ENCODE data around the gene TCF4.

Gene TCF4

GRCh38 chr18:55501982-55502710, 85.8 kb downstream of the TCF4 start:
- no peak for TF ChIP-seq POLR2AphosphoS5 (IDR thresholded peaks at IDR 0.05; ENCODE audit: borderline replicate concordance, low read depth, low read length)
- TF ChIP-seq EZH2 (IDR thresholded peaks at IDR 0.05), result no peak
- no peak for TF ChIP-seq FOXP2 (optimal IDR thresholded peaks at IDR 0.05; ENCODE audit: control extremely low read depth, extremely low read length, insufficient read depth)
- Histone ChIP-seq H3K9ac (ENCODE audit: insufficient read length) (no peak overlapping the region), H3K4me3 (no peak overlapping the region; the same call in 1 of the 2 replicates), H3K36me3 (ENCODE audit: insufficient read depth, low read length) (no peaks in the 10 kb centered on the region), H3K9me3 (ENCODE audit: low read depth, low read length) (no peaks in the 10 kb centered on the region), H3K27ac (no peak overlapping the region)
- no peak for DNase-seq (ENCODE audit: low read depth, low spot score)

- H3K27ac ChIP-seq, result peak overlapping the region; percentile 17; the same call in 1 of the 2 replicates
These were observed 86.4 kb downstream of the TCF4 start for GRCh38 chr18:55501579-55501978.

GRCh38 chr18:55500316-55501086, 87.5 kb downstream of the TCF4 start:
- H3K36me3 ChIP-seq (ENCODE audit: insufficient read depth, low read length), result no peaks in the 10 kb centered on the region
- H3K4me3 ChIP-seq, result peak overlapping the region; percentile 36; the same call in 1 of the 2 replicates
- DNase-seq (ENCODE audit: low read depth, low spot score), result no peak
- H3K9ac ChIP-seq (ENCODE audit: insufficient read length), result no peak overlapping the region
- no peak for TF ChIP-seq FOXP2 (optimal IDR thresholded peaks at IDR 0.05; ENCODE audit: control extremely low read depth, extremely low read length, insufficient read depth)
- TF ChIP-seq POLR2AphosphoS5 (IDR thresholded peaks at IDR 0.05; ENCODE audit: borderline replicate concordance, low read depth, low read length), result no peak
- TF ChIP-seq EZH2 (IDR thresholded peaks at IDR 0.05), result no peak
- peak overlapping the region; percentile 36; the same call in 1 of the 2 replicates for H3K27ac ChIP-seq
- H3K9me3 ChIP-seq (ENCODE audit: low read depth, low read length), result no peaks in the 10 kb centered on the region

More at GRCh38 chr18:55501579-55501978, 86.4 kb downstream of the TCF4 start:
- TF ChIP-seq FOXP2 (optimal IDR thresholded peaks at IDR 0.05; ENCODE audit: control extremely low read depth, extremely low read length, insufficient read depth) (no peak), EZH2 (IDR thresholded peaks at IDR 0.05) (no peak), POLR2AphosphoS5 (IDR thresholded peaks at IDR 0.05; ENCODE audit: borderline replicate concordance, low read depth, low read length) (no peak)
- no peaks in the 10 kb centered on the region for H3K9me3 ChIP-seq (ENCODE audit: low read depth, low read length)
- no peak overlapping the region; the same call in 1 of the 2 replicates for H3K4me3 ChIP-seq
- no peak for DNase-seq (ENCODE audit: low read depth, low spot score)
- H3K36me3 ChIP-seq (ENCODE audit: insufficient read depth, low read length), result no peaks in the 10 kb centered on the region
- no peak overlapping the region for H3K9ac ChIP-seq (ENCODE audit: insufficient read length)

- Histone ChIP-seq H3K27ac (no peak overlapping the region), H3K36me3 (ENCODE audit: insufficient read depth, low read length) (no peaks in the 10 kb centered on the region), H3K4me3 (no peak overlapping the region), H3K9ac (ENCODE audit: insufficient read length) (no peak overlapping the region), H3K9me3 (ENCODE audit: low read depth, low read length) (no peaks in the 10 kb centered on the region)
- no peak for TF ChIP-seq POLR2AphosphoS5 (IDR thresholded peaks at IDR 0.05; ENCODE audit: borderline replicate concordance, low read depth, low read length)
- TF ChIP-seq FOXP2 (optimal IDR thresholded peaks at IDR 0.05; ENCODE audit: control extremely low read depth, extremely low read length, insufficient read depth), result no peak
- DNase-seq (ENCODE audit: low read depth, low spot score), result no peak
These were observed 88.5 kb downstream of the TCF4 start for GRCh38 chr18:55499526-55499925.

- Histone ChIP-seq H3K36me3 (ENCODE audit: insufficient read depth, low read length) (no peaks in the 10 kb centered on the region), H3K9me3 (ENCODE audit: low read depth, low read length) (no peaks in the 10 kb centered on the region), H3K27ac (no peak overlapping the region), H3K9ac (ENCODE audit: insufficient read length) (no peak overlapping the region), H3K4me3 (no peak overlapping the region)
- DNase-seq (ENCODE audit: low read depth, low spot score), result no peak
- TF ChIP-seq EZH2 (IDR thresholded peaks at IDR 0.05), result no peak
- TF ChIP-seq FOXP2 (optimal IDR thresholded peaks at IDR 0.05; ENCODE audit: control extremely low read depth, extremely low read length, insufficient read depth), result no peak
- no peak for TF ChIP-seq POLR2AphosphoS5 (IDR thresholded peaks at IDR 0.05; ENCODE audit: borderline replicate concordance, low read depth, low read length)
These were observed 90.1 kb downstream of the TCF4 start for GRCh38 chr18:55497825-55498403.

GRCh38 chr18:55494899-55495298, 93.1 kb downstream of the TCF4 start:
- no peaks in the 10 kb centered on the region for H3K9me3 ChIP-seq (ENCODE audit: low read depth, low read length)
- H3K27ac ChIP-seq, result no peak overlapping the region
- DNase-seq (ENCODE audit: low read depth, low spot score), result no peak
- H3K36me3 ChIP-seq (ENCODE audit: insufficient read depth, low read length), result no peaks in the 10 kb centered on the region
- H3K9ac ChIP-seq (ENCODE audit: insufficient read length), result no peak overlapping the region
- TF ChIP-seq FOXP2 (optimal IDR thresholded peaks at IDR 0.05; ENCODE audit: control extremely low read depth, extremely low read length, insufficient read depth) (no peak), EZH2 (IDR thresholded peaks at IDR 0.05) (no peak), POLR2AphosphoS5 (IDR thresholded peaks at IDR 0.05; ENCODE audit: borderline replicate concordance, low read depth, low read length) (no peak)
- no peak overlapping the region for H3K4me3 ChIP-seq

- no peak for DNase-seq (ENCODE audit: low read depth, low spot score)
- Histone ChIP-seq H3K36me3 (ENCODE audit: insufficient read depth, low read length) (no peaks in the 10 kb centered on the region), H3K9ac (ENCODE audit: insufficient read length) (no peak overlapping the region), H3K4me3 (no peak overlapping the region), H3K27ac (no peak overlapping the region), H3K9me3 (ENCODE audit: low read depth, low read length) (no peaks in the 10 kb centered on the region)
- TF ChIP-seq POLR2AphosphoS5 (IDR thresholded peaks at IDR 0.05; ENCODE audit: borderline replicate concordance, low read depth, low read length) (no peak), EZH2 (IDR thresholded peaks at IDR 0.05) (no peak), FOXP2 (optimal IDR thresholded peaks at IDR 0.05; ENCODE audit: control extremely low read depth, extremely low read length, insufficient read depth) (no peak)
These were observed 93.6 kb downstream of the TCF4 start for GRCh38 chr18:55494441-55494840.

GRCh38 chr18:55491616-55492015, 96.4 kb downstream of the TCF4 start:
- H3K9ac ChIP-seq (ENCODE audit: insufficient read length), result no peak overlapping the region
- TF ChIP-seq FOXP2 (optimal IDR thresholded peaks at IDR 0.05; ENCODE audit: control extremely low read depth, extremely low read length, insufficient read depth) (no peak), POLR2AphosphoS5 (IDR thresholded peaks at IDR 0.05; ENCODE audit: borderline replicate concordance, low read depth, low read length) (no peak), EZH2 (IDR thresholded peaks at IDR 0.05) (no peak)
- DNase-seq (ENCODE audit: low read depth, low spot score), result no peak
- H3K4me3 ChIP-seq, result no peak overlapping the region
- no peaks in the 10 kb centered on the region for H3K9me3 ChIP-seq (ENCODE audit: low read depth, low read length)
- H3K27ac ChIP-seq, result no peak overlapping the region
- H3K36me3 ChIP-seq (ENCODE audit: insufficient read depth, low read length), result no peaks in the 10 kb centered on the region
